HepG2 (cell line): ENCODE data around the gene ABCB9. TPM values are rescaled to one million over a fixed set of nuclear protein-coding genes. Genes with fewer than 3 reads are reported as not detected.

Source experiments
- PRMT3 ChIP-seq: sonication (generic); formaldehyde crosslinking; IDR thresholded peaks from 2 replicates; pipeline ENCODE4 v1.8.1; 2022; ENCODE audit warnings: low read depth, mild to moderate bottlenecking, moderate library complexity, missing genetic modification reagents, borderline replicate concordance
- ZBTB40 ChIP-seq, 2 experiments: fragments of 450-650 bp in 1 of 2; sonication (generic) in 1 of 2; formaldehyde crosslinking in 1 of 2; IDR thresholded peaks; 2 replicates each; pipeline versions ENCODE4 v1.6.1 to v1.8.0; 2016 to 2022; ENCODE audit warnings: antibody characterized with exemption in 1 of 2, mild to moderate bottlenecking in 1 of 2, missing genetic modification reagents in 1 of 2
- polyA plus RNA-seq, 8 experiments: library from polyadenylated mRNA; depleted of rRNA in 3 of 8; stranded (reverse) in 7 of 8; unstranded in 1 of 8; fragments of >200 nt; fragmentation: Illumina TruSeq in 4 of 8; extraction: Trizol in 4 of 8; gene quantifications; 2 replicates each; pipeline versions ENCODE4 v1.2.1 to v1.2.3, GENCODE V29; 2011 to 2016; ENCODE audit warnings: low read depth in 4 of 8, missing spikeins in 1 of 8, mixed read lengths in 1 of 8; ENCODE audit not compliant: insufficient read depth in 1 of 8
- total RNA-seq, 5 experiments: library from RNA; depleted of rRNA; stranded (reverse); fragments of >200 nt; fragmentation: Illumina TruSeq; extraction: Trizol; gene quantifications; 2 replicates each; pipeline ENCODE4 v1.2.3, GENCODE V29; 2016; ENCODE audit warnings: low read depth in 1 of 5
- TF ChIP-seq, protein P1 (sequence below): sonication (generic); IDR thresholded peaks from 2 replicates; pipeline ENCODE4 v1.6.1; 2016; ENCODE audit warnings: low read depth, borderline replicate concordance

ABCB9 gene
- total and polyA plus RNA-seq, 2 of the 13 experiments (the other 11 are each of a cell fraction or from before 2014, with no cell fraction given) = 5.1 to 6.0 TPM

DNA sequence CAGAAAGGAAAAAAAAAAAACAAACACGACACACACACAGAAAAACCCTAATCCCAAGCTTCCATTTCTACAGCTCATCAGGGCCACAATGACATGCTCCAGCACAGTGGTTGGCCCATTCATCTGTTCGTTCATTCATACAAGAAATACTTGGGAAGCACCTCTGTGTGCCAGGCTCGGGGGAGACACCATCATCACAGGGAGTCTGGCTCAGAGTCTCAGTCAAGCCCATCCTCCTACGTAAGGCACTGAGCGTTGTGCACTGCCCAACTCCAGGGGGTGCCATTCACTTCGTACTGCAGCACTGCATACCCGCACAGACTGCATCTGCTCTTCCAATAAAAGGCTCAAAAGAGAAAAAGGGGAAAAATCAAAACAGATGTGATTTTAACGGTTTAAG, 85.6 kb downstream of the ABCB9 start (continued):
- TF ChIP-seq ZBTB40 (IDR thresholded peaks at IDR 0.05) (no peak), ZBTB40 (CRISPR knock-in tag; IDR thresholded peaks at IDR 0.05) (no peak), PRMT3 (CRISPR knock-in tag) (no peak)
- TF ChIP-seq, protein P1, sequence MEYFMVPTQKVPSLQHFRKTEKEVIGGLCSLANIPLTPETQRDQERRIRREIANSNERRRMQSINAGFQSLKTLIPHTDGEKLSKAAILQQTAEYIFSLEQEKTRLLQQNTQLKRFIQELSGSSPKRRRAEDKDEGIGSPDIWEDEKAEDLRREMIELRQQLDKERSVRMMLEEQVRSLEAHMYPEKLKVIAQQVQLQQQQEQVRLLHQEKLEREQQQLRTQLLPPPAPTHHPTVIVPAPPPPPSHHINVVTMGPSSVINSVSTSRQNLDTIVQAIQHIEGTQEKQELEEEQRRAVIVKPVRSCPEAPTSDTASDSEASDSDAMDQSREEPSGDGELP = no peak
